HepG2 (cell line): ENCODE results near the gene ANAPC2. TPM values are rescaled to one million over a fixed set of nuclear protein-coding genes. Genes with fewer than 3 reads are reported as not detected.

Experiments used
- ARNT2 ChIP-seq: sonication (generic); formaldehyde crosslinking; IDR thresholded peaks from 2 replicates; pipeline ENCODE4 v1.8.0; 2022; ENCODE audit warnings: mild to moderate bottlenecking, low read depth, missing genetic modification reagents, moderate library complexity
- FOXJ3 ChIP-seq: sonication (generic); formaldehyde crosslinking; IDR thresholded peaks from 2 replicates; pipeline ENCODE4 v1.4.0; 2020; ENCODE audit warnings: missing genetic modification reagents, mild to moderate bottlenecking, borderline replicate concordance
- IRF9 ChIP-seq: sonication (generic); formaldehyde crosslinking; IDR thresholded peaks from 2 replicates; pipeline ENCODE4 v1.8.0; 2022; ENCODE audit warnings: missing genetic modification reagents, mild to moderate bottlenecking, borderline replicate concordance
- POLR2AphosphoS2 ChIP-seq: IDR thresholded peaks from 2 replicates; pipeline ENCODE4 v1.6.1; 2011; ENCODE audit warnings: low read depth, low read length, improper control_type of control experiment
- SYNCRIP ChIP-seq: fragments of 200-400 bp; formaldehyde crosslinking; IDR thresholded peaks from 2 replicates; pipeline ENCODE4 v1.6.1; 2018; ENCODE audit warnings: mild to moderate bottlenecking, low read depth, low read length; ENCODE audit not compliant: insufficient read depth
- TMF1 ChIP-seq: sonication (generic); formaldehyde crosslinking; IDR thresholded peaks from 2 replicates; pipeline ENCODE4 v1.8.1; 2022; ENCODE audit warnings: low read depth, missing genetic modification reagents
- ZFP91 ChIP-seq: sonication (generic); formaldehyde crosslinking; IDR thresholded peaks from 2 replicates; pipeline ENCODE4 v1.9.0; 2022; ENCODE audit warnings: missing genetic modification reagents, mild to moderate bottlenecking, borderline replicate concordance
- ZNF318 ChIP-seq: sonication (generic); formaldehyde crosslinking; IDR thresholded peaks from 2 replicates; pipeline ENCODE4 v1.4.0; 2020; ENCODE audit warnings: mild to moderate bottlenecking, missing genetic modification reagents
- ZNF350 ChIP-seq: sonication (generic); formaldehyde crosslinking; IDR thresholded peaks from 2 replicates; pipeline ENCODE4 v1.4.0; 2020; ENCODE audit warnings: mild to moderate bottlenecking, low read depth, missing genetic modification reagents, borderline replicate concordance
- ZNF615 ChIP-seq: sonication (generic); formaldehyde crosslinking; IDR thresholded peaks from 2 replicates; pipeline ENCODE4 v1.5.0; 2020; ENCODE audit warnings: mild to moderate bottlenecking, missing genetic modification reagents, borderline replicate concordance
- ZNF800 ChIP-seq: sonication (generic); formaldehyde crosslinking; IDR thresholded peaks from 2 replicates; pipeline ENCODE4 v1.4.0; 2020; ENCODE audit warnings: missing genetic modification reagents
- ZSCAN29 ChIP-seq: sonication (generic); formaldehyde crosslinking; conservative IDR thresholded peaks from 2 replicates; pipeline ENCODE4 v1.4.0; 2020; ENCODE audit warnings: mild to moderate bottlenecking, missing genetic modification reagents
- polyA plus RNA-seq, 8 experiments: library from polyadenylated mRNA; depleted of rRNA in 3 of 8; stranded (reverse) in 7 of 8; unstranded in 1 of 8; fragments of >200 nt; fragmentation: Illumina TruSeq in 4 of 8; extraction: Trizol in 4 of 8; gene quantifications; 2 replicates each; pipeline versions ENCODE4 v1.2.1 to v1.2.3, GENCODE V29; 2011 to 2016; ENCODE audit warnings: low read depth in 4 of 8, missing spikeins in 1 of 8, mixed read lengths in 1 of 8; ENCODE audit not compliant: insufficient read depth in 1 of 8
- total RNA-seq, 5 experiments: library from RNA; depleted of rRNA; stranded (reverse); fragments of >200 nt; fragmentation: Illumina TruSeq; extraction: Trizol; gene quantifications; 2 replicates each; pipeline ENCODE4 v1.2.3, GENCODE V29; 2016; ENCODE audit warnings: low read depth in 1 of 5

Gene ANAPC2
- total and polyA plus RNA-seq, 2 of the 13 experiments (the other 11 are each of a cell fraction or from before 2014, with no cell fraction given) = 12.3 to 15.4 TPM

GRCh38 chr9:137168904-137169856 is 19.2 kb downstream of the ANAPC2 start (continued):
- peak; percentile 33; the same call in 1 of the 2 replicates for TF ChIP-seq ZFP91
- TF ChIP-seq ZNF350 (CRISPR knock-in tag) = no peak
- TF ChIP-seq ZSCAN29 (CRISPR knock-in tag) = no peak
- TF ChIP-seq SYNCRIP = no peak
- TF ChIP-seq ZNF800 (CRISPR knock-in tag) = peak; percentile 100
- no peak for TF ChIP-seq ZNF318 (CRISPR knock-in tag)
- no peak; the same call in 1 of the 2 replicates for TF ChIP-seq TMF1
- TF ChIP-seq ARNT2 (CRISPR knock-in tag) = peak; percentile 54; the same call in 1 of the 2 replicates
- TF ChIP-seq POLR2AphosphoS2 = no peak
- no peak for TF ChIP-seq ZNF615 (CRISPR knock-in tag)
- no peak for TF ChIP-seq FOXJ3
- TF ChIP-seq IRF9 (CRISPR knock-in tag) = no peak
